Fibroblast of lung (primary cell): Measurements from ENCODE around the gene SFSWAP. TPM values are rescaled to one million over a fixed set of nuclear protein-coding genes. Genes with fewer than 3 reads are reported as not detected.

Experiments used
- DNase-seq, 2 donors: peaks; one replicate each; pipeline versions ENCODE4 v3.0.0 to v3.0.0-alpha.2; 2010; ENCODE audit warnings: low read depth in 2 of 2
- H2AFZ ChIP-seq: 2 replicates; pipeline ENCODE4 v1.5.1; 2012; ENCODE audit warnings: low read length, control low read depth, inconsistent platforms
- H3K27ac ChIP-seq: 2 replicates; pipeline ENCODE4 v1.5.1; 2011; ENCODE audit warnings: low read length, control low read depth; ENCODE audit not compliant: insufficient read depth
- H3K27me3 ChIP-seq: 2 replicates; pipeline ENCODE4 v1.5.1; 2011; ENCODE audit warnings: mild to moderate bottlenecking, low read length; ENCODE audit not compliant: control insufficient read depth, insufficient read depth
- H3K36me3 ChIP-seq: 2 replicates; pipeline ENCODE4 v1.5.1; 2011; ENCODE audit warnings: low read length; ENCODE audit not compliant: control insufficient read depth, insufficient read depth
- H3K4me1 ChIP-seq: 2 replicates; pipeline ENCODE4 v1.5.1; 2011; ENCODE audit warnings: low read length; ENCODE audit not compliant: control insufficient read depth, insufficient read depth; ENCODE audit errors: extremely low read depth
- H3K4me2 ChIP-seq: 2 replicates; pipeline ENCODE4 v1.5.1; 2011; ENCODE audit warnings: low read length, control low read depth; ENCODE audit not compliant: insufficient read depth; ENCODE audit errors: extremely low read depth
- H3K4me3 ChIP-seq, 4 experiments: fragments of 200-600 bp in 1 of 4; sonication (generic) in 1 of 4; replicated peaks in 1 of 4; 2 replicates each; pipeline ENCODE4 v1.5.1; 2011 to 2016; ENCODE audit warnings: low read length in 4 of 4, low read depth in 3 of 4, mild to moderate bottlenecking in 3 of 4, control low read depth in 2 of 4, inconsistent platforms in 1 of 4, mixed read lengths in 1 of 4; ENCODE audit not compliant: insufficient read depth in 1 of 4; ENCODE audit errors: control extremely low read depth in 1 of 4
- H3K79me2 ChIP-seq: 2 replicates; pipeline ENCODE4 v1.5.1; 2012; ENCODE audit warnings: mild to moderate bottlenecking, low read length, inconsistent platforms; ENCODE audit not compliant: control insufficient read depth, insufficient read depth
- H3K9ac ChIP-seq: 2 replicates; pipeline ENCODE4 v1.5.1; 2011; ENCODE audit warnings: mild to moderate bottlenecking, low read length, control low read depth; ENCODE audit not compliant: insufficient read depth
- H3K9me3 ChIP-seq: 2 replicates; pipeline ENCODE4 v1.5.1; 2012; ENCODE audit warnings: low read depth, low read length; ENCODE audit not compliant: control insufficient read depth, insufficient read depth
- H4K20me1 ChIP-seq: 2 replicates; pipeline ENCODE4 v1.5.1; 2011; ENCODE audit warnings: low read length; ENCODE audit not compliant: control insufficient read depth, insufficient read depth; ENCODE audit errors: extremely low read depth
- EZH2 ChIP-seq: IDR thresholded peaks from 2 replicates; pipeline ENCODE4 v1.5.1; 2012; ENCODE audit warnings: low read length, control low read depth, mild to moderate bottlenecking; ENCODE audit errors: missing control alignments
- polyA plus RNA-seq, 2 donors: library from polyadenylated mRNA; depleted of rRNA in 1 of 2; stranded (reverse) in 1 of 2; unstranded in 1 of 2; fragments of >200 nt; gene quantifications; 2 replicates each; pipeline ENCODE4 v1.2.1, GENCODE V29; 2011 to 2012; ENCODE audit warnings: missing spikeins in 1 of 2
- total RNA-seq: library from RNA; depleted of rRNA; stranded (reverse); fragments of >200 nt; gene quantifications from 2 replicates; pipeline ENCODE4 v1.2.1, GENCODE V29; 2014
- TF ChIP-seq, protein P1 (sequence below), 2 donors: IDR thresholded peaks in 1 of 2; conservative IDR thresholded peaks in 1 of 2; 1 replicate in 1 of 2; 2 replicates in 1 of 2; pipeline ENCODE4 v1.5.1; 2011 to 2012; ENCODE audit warnings: low read length in 2 of 2, control low read depth in 1 of 2, inconsistent platforms in 1 of 2, low read depth in 1 of 2, mild to moderate bottlenecking in 1 of 2

Gene SFSWAP
- total and polyA plus RNA-seq, 2 donors (not counting 1 experiment from before 2014, with no cell fraction given): 9.9 to 23.3 TPM

DNA sequence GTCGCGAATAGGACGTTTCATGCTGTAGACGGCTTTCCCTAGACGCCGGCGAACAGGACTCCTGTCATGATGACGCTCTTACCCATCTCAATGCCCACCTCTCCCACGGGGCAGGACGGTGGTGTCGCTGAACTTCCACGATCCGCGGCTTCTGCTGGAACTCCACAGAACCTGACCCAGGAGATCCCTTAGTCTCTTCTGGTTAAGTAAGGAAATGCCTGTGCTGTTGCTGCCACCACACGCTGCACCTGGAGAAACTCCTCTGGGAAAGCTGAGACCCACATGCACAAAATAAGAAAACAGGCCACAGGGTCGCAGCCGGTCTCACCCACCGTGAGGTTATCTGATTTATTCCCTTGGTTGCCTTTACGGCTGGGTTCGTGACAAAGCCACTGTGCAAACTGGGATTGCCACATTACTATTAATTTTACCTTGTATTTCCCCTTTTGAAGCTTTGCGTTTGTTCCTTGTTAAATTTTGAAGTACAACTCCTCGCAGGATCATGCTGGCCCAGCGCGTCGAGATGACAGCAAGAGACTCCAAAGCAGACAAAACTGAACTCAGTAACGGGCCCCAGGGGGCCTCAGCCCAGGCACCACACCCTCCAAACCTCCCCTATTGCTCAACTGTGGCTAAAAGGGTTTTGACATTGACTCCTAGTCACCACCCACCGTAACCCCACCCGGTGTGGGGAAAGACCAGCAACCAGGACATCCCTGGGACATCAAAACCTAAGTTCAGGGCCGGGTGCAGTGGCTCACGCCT is 108.1 kb downstream of the SFSWAP start:
- H3K9ac ChIP-seq: no peak overlapping the region
- no peaks in the 10 kb centered on the region for H3K36me3 ChIP-seq
- H4K20me1 ChIP-seq: no peaks in the 10 kb centered on the region
- no peak overlapping the region for H3K4me2 ChIP-seq
- H3K79me2 ChIP-seq: no peaks in the 10 kb centered on the region
- H3K27me3 ChIP-seq: no peaks in the 10 kb centered on the region
- no peak for DNase-seq
- no peak overlapping the region for H3K27ac ChIP-seq
- TF ChIP-seq, protein P1, sequence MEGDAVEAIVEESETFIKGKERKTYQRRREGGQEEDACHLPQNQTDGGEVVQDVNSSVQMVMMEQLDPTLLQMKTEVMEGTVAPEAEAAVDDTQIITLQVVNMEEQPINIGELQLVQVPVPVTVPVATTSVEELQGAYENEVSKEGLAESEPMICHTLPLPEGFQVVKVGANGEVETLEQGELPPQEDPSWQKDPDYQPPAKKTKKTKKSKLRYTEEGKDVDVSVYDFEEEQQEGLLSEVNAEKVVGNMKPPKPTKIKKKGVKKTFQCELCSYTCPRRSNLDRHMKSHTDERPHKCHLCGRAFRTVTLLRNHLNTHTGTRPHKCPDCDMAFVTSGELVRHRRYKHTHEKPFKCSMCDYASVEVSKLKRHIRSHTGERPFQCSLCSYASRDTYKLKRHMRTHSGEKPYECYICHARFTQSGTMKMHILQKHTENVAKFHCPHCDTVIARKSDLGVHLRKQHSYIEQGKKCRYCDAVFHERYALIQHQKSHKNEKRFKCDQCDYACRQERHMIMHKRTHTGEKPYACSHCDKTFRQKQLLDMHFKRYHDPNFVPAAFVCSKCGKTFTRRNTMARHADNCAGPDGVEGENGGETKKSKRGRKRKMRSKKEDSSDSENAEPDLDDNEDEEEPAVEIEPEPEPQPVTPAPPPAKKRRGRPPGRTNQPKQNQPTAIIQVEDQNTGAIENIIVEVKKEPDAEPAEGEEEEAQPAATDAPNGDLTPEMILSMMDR (conservative IDR thresholded peaks at IDR 0.05 in 1 of 2, IDR thresholded peaks at IDR 0.05 in 1 of 2; ENCODE audit: low read depth in 1 of 2, low read length in 2 of 2): no peak
- no peak for TF ChIP-seq EZH2
- no peaks in the 10 kb centered on the region for H3K4me1 ChIP-seq
- H3K9me3 ChIP-seq: no peaks in the 10 kb centered on the region
- no peak overlapping the region for H3K4me3 ChIP-seq
- H2AFZ ChIP-seq: no peak overlapping the region

DNA sequence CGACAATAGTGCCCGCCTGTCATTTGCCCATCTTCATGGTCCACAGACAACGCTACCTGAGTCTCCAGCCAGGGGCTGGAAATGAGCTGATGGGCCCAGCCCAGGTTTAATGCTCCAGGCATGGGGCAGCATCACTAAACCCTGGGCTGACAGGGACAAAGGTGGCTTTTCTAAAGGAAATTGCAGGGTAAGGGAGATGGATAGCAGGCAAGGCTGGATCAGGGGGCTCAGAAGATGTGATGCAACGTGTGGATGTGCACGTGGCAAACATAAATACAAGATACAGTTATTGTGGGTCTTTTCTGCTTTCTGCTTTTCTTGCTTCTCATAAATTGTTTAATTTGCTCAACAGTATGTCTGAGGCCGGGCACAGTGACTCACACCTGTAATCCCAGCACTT is 113.6 kb downstream of the SFSWAP start:
- Histone ChIP-seq H3K9ac (no peak overlapping the region), H3K9me3 (no peaks in the 10 kb centered on the region), H3K36me3 (no peaks in the 10 kb centered on the region), H3K4me2 (no peak overlapping the region), H2AFZ (no peak overlapping the region), H3K79me2 (no peaks in the 10 kb centered on the region), H3K27ac (no peak overlapping the region), H3K27me3 (no peaks in the 10 kb centered on the region), H3K4me1 (no peaks in the 10 kb centered on the region), H3K4me3 (no peak overlapping the region), H4K20me1 (no peaks in the 10 kb centered on the region)
- TF ChIP-seq EZH2: no peak
- TF ChIP-seq, protein P1 (conservative IDR thresholded peaks at IDR 0.05 in 1 of 2, IDR thresholded peaks at IDR 0.05 in 1 of 2; ENCODE audit: low read depth in 1 of 2, low read length in 2 of 2): no peak
- no peak for DNase-seq

DNA sequence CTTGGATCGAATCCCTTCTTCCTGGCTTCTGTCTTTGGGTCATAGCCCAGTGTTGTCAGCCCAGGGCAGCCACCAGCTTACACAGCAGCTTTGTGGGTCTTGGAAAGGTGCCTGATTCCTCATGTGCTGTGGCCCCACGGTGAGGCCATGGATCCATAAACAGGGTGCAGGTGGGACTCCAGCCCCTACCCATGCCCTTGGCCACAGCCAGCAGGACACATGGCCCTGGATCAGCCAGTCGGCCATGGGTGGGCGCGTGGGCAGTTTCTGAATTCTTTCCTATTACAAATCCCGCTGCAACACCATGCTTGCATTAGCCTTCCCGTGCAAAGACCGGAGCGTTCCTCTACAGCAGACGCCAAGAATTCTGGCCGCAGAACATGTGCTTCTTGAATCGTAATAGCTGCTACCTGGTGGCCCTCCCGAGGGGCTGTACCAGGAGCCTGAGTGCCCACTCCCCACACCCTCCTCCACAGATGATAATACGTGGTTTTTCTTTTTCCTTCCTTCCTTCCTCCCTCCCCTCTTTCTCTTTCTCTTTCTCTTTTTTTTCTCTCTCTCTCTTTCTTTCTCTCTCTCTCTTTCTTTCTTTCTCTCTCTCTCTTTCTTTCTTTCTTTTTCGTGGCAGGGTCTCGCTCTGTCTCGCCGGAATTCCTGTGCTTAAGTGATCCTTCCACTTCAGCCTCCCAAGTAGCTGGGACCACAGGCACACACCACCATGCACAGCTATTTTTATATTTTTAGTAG is 114.4 kb downstream of the SFSWAP start:
- peak overlapping the region; percentile 78 for H3K4me2 ChIP-seq
- peaks cover 3% of the 10 kb centered on the region for H3K79me2 ChIP-seq
- TF ChIP-seq EZH2: no peak
- TF ChIP-seq, protein P1 (conservative IDR thresholded peaks at IDR 0.05 in 1 of 2, IDR thresholded peaks at IDR 0.05 in 1 of 2; ENCODE audit: low read depth in 1 of 2, low read length in 2 of 2): no peak
- no peaks in the 10 kb centered on the region for H4K20me1 ChIP-seq
- H3K4me1 ChIP-seq: no peaks in the 10 kb centered on the region
- H3K9ac ChIP-seq: no peak overlapping the region
- H3K36me3 ChIP-seq: no peaks in the 10 kb centered on the region
- H3K27me3 ChIP-seq: no peaks in the 10 kb centered on the region
- DNase-seq: peak; percentile 28 to 72
- H3K27ac ChIP-seq: no peak overlapping the region
- peak overlapping the region; percentile 13 for H2AFZ ChIP-seq
- H3K4me3 ChIP-seq: peak overlapping the region in 1 of 4 experiments; percentile 45
- H3K9me3 ChIP-seq: no peaks in the 10 kb centered on the region
